DND-41 (cell line): ENCODE measurements around the gene MC5R.

ENCODE experiments used
- ATAC-seq: fragments of 200-7000 bp; cut with Tn5 transposase; 3 replicates; pipeline ENCODE4 v1.9.1; 2021; ENCODE audit warnings: low read depth; ENCODE audit not compliant: insufficient read depth
- DNase-seq: peaks from one replicate; pipeline ENCODE4 v3.0.0-alpha.2; 2020
- H2AFZ ChIP-seq: 2 replicates; pipeline ENCODE4 v1.6.0; 2012; ENCODE audit warnings: low read depth, low read length
- H3K27ac ChIP-seq: 2 replicates; pipeline ENCODE4 v1.5.1; 2012; ENCODE audit warnings: low read length, inconsistent platforms
- H3K27me3 ChIP-seq: fragments of 200-600 bp; sonication (generic); 2 replicates; pipeline ENCODE4 v1.6.0; 2012; ENCODE audit warnings: low read length, mild to moderate bottlenecking, inconsistent platforms; ENCODE audit not compliant: insufficient read depth, poor library complexity
- H3K36me3 ChIP-seq: 2 replicates; pipeline ENCODE4 v1.5.1; 2012; ENCODE audit warnings: low read length, inconsistent platforms; ENCODE audit not compliant: insufficient read depth
- H3K4me1 ChIP-seq: 2 replicates; pipeline ENCODE4 v1.5.1; 2012; ENCODE audit warnings: mild to moderate bottlenecking, low read length; ENCODE audit not compliant: insufficient read depth
- H3K4me2 ChIP-seq: 2 replicates; pipeline ENCODE4 v1.6.0; 2012; ENCODE audit warnings: mild to moderate bottlenecking, moderate library complexity, low read length, inconsistent platforms; ENCODE audit not compliant: insufficient read depth
- H3K4me3 ChIP-seq, 2 experiments: fragments of 200-600 bp in 1 of 2; shearing (Covaris generic) in 1 of 2; 2 replicates each; pipeline ENCODE4 v1.5.1; 2012 to 2016; ENCODE audit warnings: inconsistent platforms in 2 of 2, low read length in 2 of 2, mild to moderate bottlenecking in 2 of 2, low read depth in 1 of 2, moderate library complexity in 1 of 2
- H3K79me2 ChIP-seq: 2 replicates; pipeline ENCODE4 v1.6.0; 2012; ENCODE audit warnings: low read length, inconsistent platforms; ENCODE audit not compliant: insufficient read depth
- H3K9ac ChIP-seq: 2 replicates; pipeline ENCODE4 v1.6.0; 2012; ENCODE audit warnings: low read depth, mild to moderate bottlenecking, inconsistent platforms, low read length, moderate library complexity
- H3K9me3 ChIP-seq: 2 replicates; pipeline ENCODE4 v1.5.1; 2012; ENCODE audit warnings: low read length, moderate library complexity, mild to moderate bottlenecking, inconsistent platforms; ENCODE audit not compliant: insufficient read depth, severe bottlenecking
- H4K20me1 ChIP-seq: 2 replicates; pipeline ENCODE4 v1.6.0; 2012; ENCODE audit warnings: low read length; ENCODE audit not compliant: insufficient read depth
- EZH2 ChIP-seq: IDR thresholded peaks from 3 replicates; pipeline ENCODE4 v1.6.1; 2012; ENCODE audit warnings: borderline replicate concordance, low read depth, mild to moderate bottlenecking, moderate library complexity, low read length, inconsistent platforms; ENCODE audit not compliant: severe bottlenecking
- TF ChIP-seq, protein P1 (sequence below): IDR thresholded peaks from 2 replicates; pipeline ENCODE4 v1.5.1; 2012; ENCODE audit warnings: borderline replicate concordance, low read length, moderate library complexity, mild to moderate bottlenecking; ENCODE audit not compliant: poor library complexity, severe bottlenecking; ENCODE audit errors: extremely low read depth

The MC5R gene

GRCh38 chr18:13793819-13794218, 30.1 kb upstream of the MC5R start:
- no peaks in the 10 kb centered on the region for H3K27me3 ChIP-seq
- H3K27ac ChIP-seq = no peak overlapping the region
- no peaks in the 10 kb centered on the region for H4K20me1 ChIP-seq
- no peak for TF ChIP-seq EZH2
- TF ChIP-seq, protein P1, sequence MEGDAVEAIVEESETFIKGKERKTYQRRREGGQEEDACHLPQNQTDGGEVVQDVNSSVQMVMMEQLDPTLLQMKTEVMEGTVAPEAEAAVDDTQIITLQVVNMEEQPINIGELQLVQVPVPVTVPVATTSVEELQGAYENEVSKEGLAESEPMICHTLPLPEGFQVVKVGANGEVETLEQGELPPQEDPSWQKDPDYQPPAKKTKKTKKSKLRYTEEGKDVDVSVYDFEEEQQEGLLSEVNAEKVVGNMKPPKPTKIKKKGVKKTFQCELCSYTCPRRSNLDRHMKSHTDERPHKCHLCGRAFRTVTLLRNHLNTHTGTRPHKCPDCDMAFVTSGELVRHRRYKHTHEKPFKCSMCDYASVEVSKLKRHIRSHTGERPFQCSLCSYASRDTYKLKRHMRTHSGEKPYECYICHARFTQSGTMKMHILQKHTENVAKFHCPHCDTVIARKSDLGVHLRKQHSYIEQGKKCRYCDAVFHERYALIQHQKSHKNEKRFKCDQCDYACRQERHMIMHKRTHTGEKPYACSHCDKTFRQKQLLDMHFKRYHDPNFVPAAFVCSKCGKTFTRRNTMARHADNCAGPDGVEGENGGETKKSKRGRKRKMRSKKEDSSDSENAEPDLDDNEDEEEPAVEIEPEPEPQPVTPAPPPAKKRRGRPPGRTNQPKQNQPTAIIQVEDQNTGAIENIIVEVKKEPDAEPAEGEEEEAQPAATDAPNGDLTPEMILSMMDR = peak; percentile 49
- no peak overlapping the region for H3K4me3 ChIP-seq
- H3K4me2 ChIP-seq = no peak overlapping the region
- no peak overlapping the region for H2AFZ ChIP-seq
- H3K9me3 ChIP-seq = no peaks in the 10 kb centered on the region
- DNase-seq (no peak), ATAC-seq (no peak)
- H3K4me1 ChIP-seq = no peaks in the 10 kb centered on the region
- H3K9ac ChIP-seq = no peak overlapping the region
- no peaks in the 10 kb centered on the region for H3K79me2 ChIP-seq
- no peaks in the 10 kb centered on the region for H3K36me3 ChIP-seq

DNA sequence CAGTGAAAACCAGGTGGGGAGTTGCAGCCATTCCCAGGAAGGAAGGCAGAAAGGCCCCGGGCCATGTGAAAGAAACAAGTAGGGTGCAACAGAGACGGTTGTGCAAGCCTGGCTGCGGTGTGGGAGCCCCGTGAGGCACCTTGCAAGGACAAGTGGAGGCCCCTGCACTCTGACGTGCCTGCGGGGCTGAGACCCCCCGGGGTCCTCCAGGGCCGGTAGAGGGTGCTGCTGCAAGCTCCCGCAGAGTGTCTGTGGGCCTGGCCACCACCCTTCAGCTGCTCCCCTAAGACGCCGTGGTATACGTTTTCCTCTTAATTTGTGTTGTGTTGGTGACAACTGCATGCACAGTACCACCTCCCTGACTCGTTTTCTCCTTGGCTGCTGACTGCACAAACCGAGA, 27.4 kb upstream of the MC5R start:
- TF ChIP-seq, protein P1 = no peak
- TF ChIP-seq EZH2 = no peak
- H3K27ac ChIP-seq = no peak overlapping the region
- no peak overlapping the region for H3K4me3 ChIP-seq
- H3K79me2 ChIP-seq = no peaks in the 10 kb centered on the region
- H3K4me2 ChIP-seq = no peak overlapping the region
- H3K4me1 ChIP-seq = no peaks in the 10 kb centered on the region
- DNase-seq = no peak
- H3K27me3 ChIP-seq = no peaks in the 10 kb centered on the region
- no peaks in the 10 kb centered on the region for H3K9me3 ChIP-seq
- H4K20me1 ChIP-seq = no peaks in the 10 kb centered on the region
- no peak overlapping the region for H3K9ac ChIP-seq
- no peaks in the 10 kb centered on the region for H3K36me3 ChIP-seq
- H2AFZ ChIP-seq = no peak overlapping the region
- ATAC-seq = no peak

GRCh38 chr18:13797157-13797611, 26.8 kb upstream of the MC5R start:
- no peaks in the 10 kb centered on the region for H3K79me2 ChIP-seq
- H3K4me1 ChIP-seq = no peaks in the 10 kb centered on the region
- TF ChIP-seq, protein P1 = no peak
- no peak for TF ChIP-seq EZH2
- no peaks in the 10 kb centered on the region for H3K9me3 ChIP-seq
- H2AFZ ChIP-seq = no peak overlapping the region
- ATAC-seq = no peak
- no peak overlapping the region for H3K9ac ChIP-seq
- H3K27me3 ChIP-seq = no peaks in the 10 kb centered on the region
- H3K4me3 ChIP-seq = no peak overlapping the region
- no peaks in the 10 kb centered on the region for H3K36me3 ChIP-seq
- DNase-seq = no peak
- no peaks in the 10 kb centered on the region for H4K20me1 ChIP-seq
- H3K27ac ChIP-seq = no peak overlapping the region
- H3K4me2 ChIP-seq = no peak overlapping the region

GRCh38 chr18:13799396-13799795, 24.6 kb upstream of the MC5R start:
- Histone ChIP-seq H3K4me1 (no peaks in the 10 kb centered on the region), H3K4me2 (no peak overlapping the region), H3K9ac (no peak overlapping the region), H3K9me3 (no peaks in the 10 kb centered on the region), H3K4me3 (no peak overlapping the region), H4K20me1 (no peaks in the 10 kb centered on the region), H2AFZ (no peak overlapping the region), H3K36me3 (no peaks in the 10 kb centered on the region), H3K79me2 (no peaks in the 10 kb centered on the region), H3K27me3 (no peaks in the 10 kb centered on the region), H3K27ac (no peak overlapping the region)
- DNase-seq (no peak), ATAC-seq (no peak)
- no peak for TF ChIP-seq EZH2
- TF ChIP-seq, protein P1 = no peak
